Keratinocyte (primary cell): Measurements from ENCODE around the gene MATK. TPM values are rescaled to one million over a fixed set of nuclear protein-coding genes. Genes with fewer than 3 reads are reported as not detected.

Experiments used
- DNase-seq: peaks from one replicate; pipeline ENCODE4 v3.0.0-alpha.2; 2011; ENCODE audit warnings: low read depth, missing footprints, low spot score
- FAIRE-seq: peaks from 2 replicates; lab custom pipeline; 2011; peaks lifted over from hg19 to GRCh38; lab: Jason Lieb, UNC
- H2AFZ ChIP-seq: 2 replicates; pipeline ENCODE4 v1.6.0; 2012; ENCODE audit warnings: low read length, control low read depth, inconsistent platforms; ENCODE audit not compliant: control insufficient read depth
- H3K27ac ChIP-seq: 2 replicates; pipeline ENCODE4 v1.5.1; 2011; ENCODE audit warnings: low read length; ENCODE audit not compliant: control insufficient read depth, insufficient read depth
- H3K27me3 ChIP-seq: 3 replicates; pipeline ENCODE4 v1.6.0; 2011; ENCODE audit warnings: low read length; ENCODE audit not compliant: control insufficient read depth, insufficient read depth; ENCODE audit errors: extremely low read depth
- H3K36me3 ChIP-seq, 2 experiments: 2 replicates in 1 of 2; 3 replicates in 1 of 2; pipeline ENCODE4 v1.5.1; 2011; ENCODE audit warnings: low read length in 2 of 2, mild to moderate bottlenecking in 1 of 2; ENCODE audit not compliant: control insufficient read depth in 2 of 2, insufficient read depth in 2 of 2; ENCODE audit errors: extremely low read depth in 1 of 2
- H3K4me1 ChIP-seq: 3 replicates; pipeline ENCODE4 v1.5.1; 2011; ENCODE audit warnings: low read length; ENCODE audit not compliant: control insufficient read depth, insufficient read depth; ENCODE audit errors: extremely low read depth
- H3K4me2 ChIP-seq: 3 replicates; pipeline ENCODE4 v1.6.0; 2011; ENCODE audit warnings: low read depth, low read length; ENCODE audit not compliant: control insufficient read depth, insufficient read depth; ENCODE audit errors: extremely low read depth
- H3K4me3 ChIP-seq, 3 experiments: fragments of 200-600 bp in 1 of 3; sonication (generic) in 1 of 3; 2 replicates in 2 of 3; 3 replicates in 1 of 3; pipeline ENCODE4 v1.5.1; 2011 to 2016; ENCODE audit warnings: low read length in 3 of 3, mild to moderate bottlenecking in 3 of 3, control low read depth in 2 of 3, inconsistent platforms in 1 of 3, low read depth in 1 of 3, mixed read lengths in 1 of 3, mixed run types in 1 of 3, moderate library complexity in 1 of 3; ENCODE audit not compliant: control insufficient read depth in 2 of 3, insufficient read depth in 2 of 3; ENCODE audit errors: extremely low read depth in 1 of 3
- H3K79me2 ChIP-seq: 2 replicates; pipeline ENCODE4 v1.6.0; 2012; ENCODE audit warnings: low read length; ENCODE audit not compliant: control insufficient read depth, insufficient read depth
- H3K9ac ChIP-seq: 3 replicates; pipeline ENCODE4 v1.6.0; 2011; ENCODE audit warnings: low read length; ENCODE audit not compliant: control insufficient read depth, insufficient read depth; ENCODE audit errors: extremely low read depth
- H3K9me1 ChIP-seq: 3 replicates; pipeline ENCODE4 v1.6.0; 2011; ENCODE audit warnings: low read length; ENCODE audit not compliant: control insufficient read depth, insufficient read depth; ENCODE audit errors: extremely low read depth
- H3K9me3 ChIP-seq: 2 replicates; pipeline ENCODE4 v1.5.1; 2012; ENCODE audit warnings: low read depth, low read length; ENCODE audit not compliant: control insufficient read depth
- H4K20me1 ChIP-seq: 3 replicates; pipeline ENCODE4 v1.6.0; 2011; ENCODE audit warnings: low read length; ENCODE audit not compliant: control insufficient read depth, insufficient read depth; ENCODE audit errors: extremely low read depth
- EZH2 ChIP-seq: IDR thresholded peaks from one replicate; pipeline ENCODE4 v1.6.1; 2012; ENCODE audit warnings: inconsistent platforms, mild to moderate bottlenecking, low read length, moderate library complexity
- dilution Hi-C: fragments of 300-500 bp; cut with MboI; formaldehyde crosslinking; loops from one replicate; pipeline ENCODE4 v1.7.0; 2020; ENCODE audit warnings: low sequenced_read_pairs; ENCODE audit not compliant: extremely low pct_ligation_motif_present
- polyA plus RNA-seq, 5 experiments: library from polyadenylated mRNA; depleted of rRNA in 3 of 5; stranded (reverse) in 3 of 5; stranded (forward) in 1 of 5; unstranded in 1 of 5; fragments of >200 nt; gene quantifications; 1 replicate in 1 of 5; 2 replicates in 3 of 5; 3 replicates in 1 of 5; pipeline versions ENCODE4 v1.2.1 to v1.2.3, GENCODE V29; 2011 to 2012; ENCODE audit warnings: missing spikeins in 2 of 5, low read depth in 1 of 5, low replicate concordance in 1 of 5
- TF ChIP-seq, protein P1 (sequence below), 3 experiments: IDR thresholded peaks in 1 of 3; conservative IDR thresholded peaks in 1 of 3; optimal IDR thresholded peaks in 1 of 3; 2 replicates in 2 of 3; 3 replicates in 1 of 3; pipeline versions ENCODE3 to v1.5.1; 2011; ENCODE audit warnings: low read length in 3 of 3, mild to moderate bottlenecking in 3 of 3, moderate library complexity in 2 of 3, control low read depth in 1 of 3, inconsistent platforms in 1 of 3; ENCODE audit not compliant: insufficient read depth in 2 of 3; ENCODE audit errors: extremely low read depth in 1 of 3

Gene MATK
- polyA plus RNA-seq, 1 donor (not counting 4 experiments of a cell fraction or from before 2014, with no cell fraction given), result 0.16 TPM

DNA sequence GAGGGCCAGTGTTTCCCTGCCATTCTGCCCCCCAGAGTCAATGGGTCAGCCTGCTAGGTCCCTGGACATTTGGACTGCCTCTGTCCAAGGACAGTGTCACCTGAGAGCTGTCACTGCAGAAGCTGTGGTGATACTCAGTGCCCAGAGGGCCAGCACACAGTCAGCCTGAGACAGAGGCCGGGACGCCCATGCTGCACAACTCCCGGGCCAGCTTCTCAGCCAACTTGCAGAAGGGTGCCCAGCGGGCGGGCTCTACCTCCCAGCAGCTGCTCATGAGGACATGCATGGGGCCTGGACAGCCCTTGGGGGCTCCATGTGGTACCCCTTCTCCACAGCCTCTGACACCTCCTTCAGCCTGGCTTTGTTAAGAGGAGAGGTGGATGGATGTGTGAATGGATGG, 10.3 kb downstream of the MATK start:
- dilution Hi-C loops, result no loop called here
- FAIRE-seq, result no peak
- no peak overlapping the region for H3K27ac ChIP-seq

GRCh38 chr19:3775374-3775711, 10.8 kb downstream of the MATK start:
- no peak overlapping the region for H3K9ac ChIP-seq
- dilution Hi-C loops, result no loop called here
- no peaks in the 10 kb centered on the region for H3K9me3 ChIP-seq
- H3K9me1 ChIP-seq, result no peaks in the 10 kb centered on the region
- no peaks in the 10 kb centered on the region for H3K79me2 ChIP-seq
- no peak overlapping the region for H3K4me2 ChIP-seq
- no peaks in the 10 kb centered on the region for H3K4me1 ChIP-seq
- H3K36me3 ChIP-seq, result no peaks in the 10 kb centered on the region
- FAIRE-seq (no peak), DNase-seq (no peak)
- no peak overlapping the region for H2AFZ ChIP-seq
- H3K4me3 ChIP-seq, result no peak overlapping the region
- no peaks in the 10 kb centered on the region for H4K20me1 ChIP-seq
- TF ChIP-seq, protein P1, sequence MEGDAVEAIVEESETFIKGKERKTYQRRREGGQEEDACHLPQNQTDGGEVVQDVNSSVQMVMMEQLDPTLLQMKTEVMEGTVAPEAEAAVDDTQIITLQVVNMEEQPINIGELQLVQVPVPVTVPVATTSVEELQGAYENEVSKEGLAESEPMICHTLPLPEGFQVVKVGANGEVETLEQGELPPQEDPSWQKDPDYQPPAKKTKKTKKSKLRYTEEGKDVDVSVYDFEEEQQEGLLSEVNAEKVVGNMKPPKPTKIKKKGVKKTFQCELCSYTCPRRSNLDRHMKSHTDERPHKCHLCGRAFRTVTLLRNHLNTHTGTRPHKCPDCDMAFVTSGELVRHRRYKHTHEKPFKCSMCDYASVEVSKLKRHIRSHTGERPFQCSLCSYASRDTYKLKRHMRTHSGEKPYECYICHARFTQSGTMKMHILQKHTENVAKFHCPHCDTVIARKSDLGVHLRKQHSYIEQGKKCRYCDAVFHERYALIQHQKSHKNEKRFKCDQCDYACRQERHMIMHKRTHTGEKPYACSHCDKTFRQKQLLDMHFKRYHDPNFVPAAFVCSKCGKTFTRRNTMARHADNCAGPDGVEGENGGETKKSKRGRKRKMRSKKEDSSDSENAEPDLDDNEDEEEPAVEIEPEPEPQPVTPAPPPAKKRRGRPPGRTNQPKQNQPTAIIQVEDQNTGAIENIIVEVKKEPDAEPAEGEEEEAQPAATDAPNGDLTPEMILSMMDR (optimal IDR thresholded peaks at IDR 0.05 in 1 of 3, IDR thresholded peaks at IDR 0.05 in 1 of 3, conservative IDR thresholded peaks at IDR 0.05 in 1 of 3; ENCODE audit: extremely low read depth in 1 of 3, insufficient read depth in 2 of 3, low read length in 3 of 3), result no peak
- no peak for TF ChIP-seq EZH2
- peaks cover 7% of the 10 kb centered on the region for H3K27me3 ChIP-seq
- no peak overlapping the region for H3K27ac ChIP-seq

More for the DNA sequence above, 10.3 kb downstream of the MATK start:
- Histone ChIP-seq H3K4me2 (no peak overlapping the region), H4K20me1 (no peaks in the 10 kb centered on the region), H3K4me1 (no peaks in the 10 kb centered on the region), H3K4me3 (no peak overlapping the region), H3K27me3 (peaks cover 6% of the 10 kb centered on the region), H2AFZ (no peak overlapping the region), H3K9me1 (no peaks in the 10 kb centered on the region), H3K79me2 (no peaks in the 10 kb centered on the region), H3K36me3 (no peaks in the 10 kb centered on the region), H3K9ac (no peak overlapping the region), H3K9me3 (no peaks in the 10 kb centered on the region)
- TF ChIP-seq, protein P1 (optimal IDR thresholded peaks at IDR 0.05 in 1 of 3, IDR thresholded peaks at IDR 0.05 in 1 of 3, conservative IDR thresholded peaks at IDR 0.05 in 1 of 3; ENCODE audit: extremely low read depth in 1 of 3, insufficient read depth in 2 of 3, low read length in 3 of 3), result no peak
- no peak for TF ChIP-seq EZH2
- no peak for DNase-seq
